K562 (cell line): Measurements from ENCODE around the gene NAPEPLD. TPM values are rescaled to one million over a fixed set of nuclear protein-coding genes. Genes with fewer than 3 reads are reported as not detected.

Source experiments
- ATAC-seq: fragments of 200-7000 bp; cut with Tn5 transposase; 3 replicates; pipeline ENCODE4 v1.9.1; 2020; ENCODE audit warnings: moderate library complexity
- BruUV-seq: library from RNA; stranded (reverse); fragments of 400-500 nt; replicated peaks from 2 replicates; lab custom pipeline; 2021; lab: Mats Ljungman, UMichigan
- CTCF ChIA-PET: fragments of 300-600 bp; formaldehyde crosslinking; extraction: SDS; loops from one replicate; lab custom pipeline; 2021; ENCODE audit warnings: low intra/inter-chr PET ratio; lab: Yijun Ruan, JAX
- POLR2A ChIA-PET: fragments of 300-600, 350-650 bp; sonication (Branson Sonifier 250); formaldehyde crosslinking; extraction: SDS; loops from one replicate; lab custom pipeline; 2021; ENCODE audit warnings: antibody characterized with exemption, inconsistent platforms; lab: Yijun Ruan, JAX
- DNase-seq, 4 experiments: peaks; one replicate each; pipeline versions ENCODE4 v3.0.0 to v3.0.0-alpha.2; 2011 to 2018; ENCODE audit warnings: low spot score in 3 of 4, mixed read lengths in 3 of 4; ENCODE audit errors: extremely low read depth in 1 of 4
- FAIRE-seq: peaks from 2 replicates; lab custom pipeline; 2011; peaks lifted over from hg19 to GRCh38; lab: Jason Lieb, UNC
- H2AFZ ChIP-seq: 2 replicates; pipeline ENCODE4 v1.6.0; 2011; ENCODE audit warnings: low read depth, low read length, control low read depth, inconsistent platforms
- H3K27ac ChIP-seq: fragments of 200-600 bp; 3 replicates; pipeline ENCODE4 v1.8.0; 2011; ENCODE audit warnings: low read depth, mild to moderate bottlenecking, control low read depth, inconsistent platforms, low read length, moderate library complexity, mixed read lengths; ENCODE audit errors: extremely low read depth
- H3K27me3 ChIP-seq, 2 experiments: fragments of 300-600 bp in 1 of 2; 2 replicates in 1 of 2; 3 replicates in 1 of 2; pipeline versions ENCODE4 v1.6.0 to v1.8.0; 2011; ENCODE audit warnings: inconsistent platforms in 2 of 2, low read length in 2 of 2, mild to moderate bottlenecking in 1 of 2, mixed read lengths in 1 of 2, moderate library complexity in 1 of 2; ENCODE audit not compliant: control insufficient read depth in 2 of 2, insufficient read depth in 2 of 2
- H3K36me3 ChIP-seq: fragments of 300-600 bp; 3 replicates; pipeline ENCODE4 v1.8.0; 2011; ENCODE audit warnings: mild to moderate bottlenecking, low read length, inconsistent platforms; ENCODE audit not compliant: control insufficient read depth, insufficient read depth
- H3K4me1 ChIP-seq, 2 experiments: fragments of 200-600 bp in 1 of 2; replicated peaks in 1 of 2; 2 replicates in 1 of 2; 3 replicates in 1 of 2; pipeline versions ENCODE4 v1.5.1 to v1.8.0; 2011; ENCODE audit warnings: inconsistent platforms in 2 of 2, low read length in 2 of 2, mild to moderate bottlenecking in 1 of 2, mixed read lengths in 1 of 2, moderate library complexity in 1 of 2; ENCODE audit not compliant: control insufficient read depth in 2 of 2, insufficient read depth in 2 of 2
- H3K4me2 ChIP-seq: 2 replicates; pipeline ENCODE4 v1.6.1; 2011; ENCODE audit warnings: low read length, control low read depth, inconsistent platforms, mixed read lengths; ENCODE audit not compliant: insufficient read depth
- H3K4me3 ChIP-seq: fragments of 200-600 bp; sonication (generic), shearing (Covaris generic); 2 replicates; pipeline ENCODE4 v1.5.1; 2016; ENCODE audit warnings: control low read depth, inconsistent platforms
- H3K79me2 ChIP-seq: fragments of 200-600 bp; 3 replicates; pipeline ENCODE4 v1.8.0; 2011; ENCODE audit warnings: low read length, inconsistent platforms; ENCODE audit not compliant: control insufficient read depth, insufficient read depth
- H3K9ac ChIP-seq, 2 experiments: 2 replicates each; pipeline versions ENCODE4 v1.6.0 to v1.6.1; 2011; ENCODE audit warnings: low read depth in 2 of 2, low read length in 2 of 2, control low read depth in 1 of 2, inconsistent platforms in 1 of 2, mild to moderate bottlenecking in 1 of 2, mixed read lengths in 1 of 2; ENCODE audit not compliant: insufficient read depth in 1 of 2
- H3K9me1 ChIP-seq: one replicate; pipeline ENCODE4 v1.6.0; 2011; ENCODE audit warnings: inconsistent platforms, mild to moderate bottlenecking, low read length, moderate library complexity; ENCODE audit not compliant: control insufficient read depth, insufficient read depth
- H3K9me3 ChIP-seq: replicated peaks from 2 replicates; pipeline ENCODE4 v1.5.1; 2011; ENCODE audit warnings: low read depth, low read length, inconsistent platforms; ENCODE audit not compliant: control insufficient read depth, insufficient read depth
- H4K20me1 ChIP-seq: replicated peaks from 2 replicates; pipeline ENCODE4 v1.6.1; 2011; ENCODE audit warnings: low read length, inconsistent platforms, mixed read lengths; ENCODE audit not compliant: control insufficient read depth, insufficient read depth
- BRD9 ChIP-seq: fragments of 450-650 bp; IDR thresholded peaks from 2 replicates; pipeline ENCODE4 v1.6.1; 2018; ENCODE audit warnings: low read depth; ENCODE audit not compliant: partially characterized antibody
- BRF2 ChIP-seq: IDR thresholded peaks from 3 replicates; pipeline ENCODE4 v1.6.1; 2011; ENCODE audit warnings: borderline replicate concordance, mild to moderate bottlenecking; ENCODE audit not compliant: insufficient read length, insufficient read depth
- HNRNPH1 ChIP-seq: fragments of 200-400 bp; formaldehyde crosslinking; optimal IDR thresholded peaks from 2 replicates; pipeline ENCODE3; 2017; ENCODE audit warnings: low read depth, mild to moderate bottlenecking, low read length, moderate library complexity
- KDM1A ChIP-seq, 2 experiments: fragments of 450-650 bp; IDR thresholded peaks; 2 replicates each; pipeline ENCODE4 v1.6.1; 2016; ENCODE audit warnings: mild to moderate bottlenecking in 2 of 2
- MCM7 ChIP-seq, 2 experiments: fragments of 450-650 bp; IDR thresholded peaks; 2 replicates each; pipeline ENCODE4 v1.6.1; 2016 to 2018
- PHF21A ChIP-seq: fragments of 450-650 bp; IDR thresholded peaks from 2 replicates; pipeline ENCODE4 v1.6.1; 2017; ENCODE audit warnings: low read depth, borderline replicate concordance
- PHF8 ChIP-seq: fragments of 200-600 bp; sonication (generic); IDR thresholded peaks from 2 replicates; pipeline ENCODE4 v1.6.1; 2012; ENCODE audit warnings: mixed run types, mild to moderate bottlenecking, inconsistent platforms, low read length, moderate library complexity, borderline replicate concordance
- SMARCB1 ChIP-seq: IDR thresholded peaks from 2 replicates; pipeline ENCODE4 v1.6.1; 2011; ENCODE audit warnings: improper control_type of control experiment, low read depth; ENCODE audit not compliant: insufficient read length
- YY1 ChIP-seq, 3 experiments: IDR thresholded peaks; 2 replicates each; pipeline ENCODE4 v1.6.1; 2011; ENCODE audit warnings: low read length in 2 of 3, mild to moderate bottlenecking in 2 of 3, moderate library complexity in 2 of 3, borderline replicate concordance in 1 of 3, control low read depth in 1 of 3, low read depth in 1 of 3; ENCODE audit not compliant: insufficient read depth in 3 of 3, insufficient replicate concordance in 2 of 3, control insufficient read depth in 1 of 3, insufficient read length in 1 of 3; ENCODE audit errors: extremely low read depth in 1 of 3
- WGBS: fragments of 100-300 bp; shearing (Covaris generic); methylation state at CpG from one replicate; pipeline ENCODE4 v1.1.6; 2016; ENCODE audit warnings: low coverage, mixed read lengths; ENCODE audit not compliant: insufficient coverage; ENCODE audit errors: missing lambda C conversion rate; 5-methylcytosine and 5-hydroxymethylcytosine counted together
- in situ Hi-C: fragments of 300-500 bp; cut with MboI; formaldehyde crosslinking; loops from 4 replicates; pipeline ENCODE4 v1.15.0; 2018; ENCODE audit warnings: inconsistent platforms, mixed read lengths
- intact Hi-C: fragments of 100-400 bp; cut with micrococcal nuclease; formaldehyde crosslinking; loops from 2 replicates; pipeline ENCODE4 v1.14.2; 2022
- polyA plus RNA-seq, 8 experiments: library from polyadenylated mRNA; depleted of rRNA in 4 of 8; stranded (reverse) in 5 of 8; unstranded in 3 of 8; fragments of >200 nt; fragmentation: Nextera tagmentation in 2 of 8; fragmentation: Illumina TruSeq in 1 of 8; extraction: Ambion mirVana in 2 of 8; extraction: Trizol in 1 of 8; gene quantifications; 2 replicates each; pipeline versions ENCODE4 v1.2.1 to v1.2.3, GENCODE V29; 2011 to 2014; ENCODE audit warnings: inconsistent platforms in 1 of 8, missing spikeins in 1 of 8
- total RNA-seq, 7 experiments: library from RNA; depleted of rRNA in 6 of 7; stranded (reverse); fragments of >200 nt in 6 of 7; fragmentation: Illumina TruSeq in 2 of 7; extraction: Trizol in 2 of 7; gene quantifications; 2 replicates each; pipeline versions ENCODE4 v1.2.1 to v1.2.3, GENCODE V29; 2011 to 2021; ENCODE audit warnings: low replicate concordance in 1 of 7
- TF ChIP-seq, protein P1 (sequence below): sonication (generic); formaldehyde crosslinking; IDR thresholded peaks from 2 replicates; pipeline ENCODE4 v1.4.0; 2020; ENCODE audit warnings: mild to moderate bottlenecking, missing genetic modification reagents

Gene NAPEPLD
- total and polyA plus RNA-seq, 9 of the 15 experiments (the other 6 are each of a cell fraction or from before 2014, with no cell fraction given) = 3.2 to 11.0 (median 7.5) TPM

- peak overlapping the region in 1 of 2 experiments; percentile 46; a peak in 2 of 4 replicates for H3K9ac ChIP-seq
- H3K9me3 ChIP-seq = no peaks in the 10 kb centered on the region
- BruUV-seq = no TSS peak
- no peak overlapping the region for H3K4me2 ChIP-seq
- H2AFZ ChIP-seq = 0 out of 2 replicates have a peak overlapping the region, but pooled peaks have one; percentile 64
- peaks cover 24% of the 10 kb centered on the region for H3K36me3 ChIP-seq
- in situ Hi-C loops (no loop called here), intact Hi-C loops (no loop called here)
- ATAC-seq = no peak
- H3K9me1 ChIP-seq = no peaks in the 10 kb centered on the region
- FAIRE-seq = no peak
- peaks cover 14 to 38% of the 10 kb centered on the region in 2 experiments for H3K4me1 ChIP-seq
- H3K27me3 ChIP-seq = no peaks in the 10 kb centered on the region
- WGBS = 100% methylated on average over 1 of the region's 1 CpG
- H4K20me1 ChIP-seq = 0 out of 2 replicates have a peak, but pooled peaks cover 4% of the 10 kb centered on the region
- DNase-seq = no peak
- TF ChIP-seq SMARCB1 = peak; percentile 5
- TF ChIP-seq MCM7 (IDR thresholded peaks at IDR 0.05) = no peak
- ChIA-PET POLR2A (interaction anchor here (0.7 to 2.5 kb wide), 8 partner anchors 10 to 850 kb away, joined by 3 to 17 read pairs (median 4); partner anchors contain the start of gene NAPEPLD), CTCF (no interaction called here)
- H3K4me3 ChIP-seq = no peak overlapping the region
- H3K79me2 ChIP-seq = no peaks in the 10 kb centered on the region
- peak overlapping the region; percentile 72; the same call in 2 of the 3 replicates for H3K27ac ChIP-seq
Observed at GRCh38 chr7:103120362-103120761, 28.5 kb downstream of the NAPEPLD start.

DNA sequence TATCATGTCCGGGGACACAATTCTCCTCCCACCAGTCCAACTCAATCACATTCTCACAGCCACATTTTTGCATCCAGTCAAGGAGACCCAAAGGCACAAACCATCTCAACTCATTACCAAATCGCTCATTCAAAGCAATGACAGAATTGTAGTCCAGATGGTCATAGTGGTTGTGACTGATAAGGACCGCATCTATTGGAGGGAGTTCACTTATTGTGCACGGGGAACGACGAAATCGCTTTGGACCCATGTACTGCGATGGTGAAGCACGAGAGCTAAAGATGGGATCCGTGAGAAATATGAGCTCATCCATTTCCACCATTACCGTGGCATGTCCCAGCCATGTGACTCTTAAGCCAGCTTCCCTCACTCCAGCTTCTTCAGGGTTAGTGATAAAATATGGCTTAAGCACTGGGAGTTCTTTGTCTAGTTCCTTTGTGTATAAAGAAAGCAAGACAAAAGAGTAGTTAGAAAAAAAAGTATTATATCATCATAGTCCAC is 29.1 kb downstream of the NAPEPLD start:
- H2AFZ ChIP-seq = peak overlapping the region; percentile 64
- ChIA-PET POLR2A (interaction anchor here (0.7 to 2.5 kb wide), 8 partner anchors 11 to 849 kb away, joined by 3 to 17 read pairs (median 4); partner anchors contain the start of gene NAPEPLD), CTCF (no interaction called here)
- no peaks in the 10 kb centered on the region for H3K27me3 ChIP-seq
- H3K9ac ChIP-seq = peak overlapping the region in 1 of 2 experiments; percentile 46; a peak in 2 of 4 replicates
- no peaks in the 10 kb centered on the region for H3K79me2 ChIP-seq
- no peaks in the 10 kb centered on the region for H3K9me1 ChIP-seq
- peak overlapping the region; percentile 70 for H3K4me2 ChIP-seq
- H3K4me1 ChIP-seq = peaks cover 14 to 38% of the 10 kb centered on the region in 2 experiments
- peak; percentile 89 to 96 (median 92) for DNase-seq
- no TSS peak for BruUV-seq
- peak overlapping the region; percentile 72 for H3K27ac ChIP-seq
- no peak overlapping the region for H3K4me3 ChIP-seq
- intact Hi-C loops (loop anchor here (1.0 kb wide), 1 partner anchor 26 kb away; no protein-coding TSS in a partner anchor), in situ Hi-C loops (no loop called here)
- ATAC-seq = peak; percentile 96
- H4K20me1 ChIP-seq = 0 out of 2 replicates have a peak, but pooled peaks cover 4% of the 10 kb centered on the region
- peaks cover 29% of the 10 kb centered on the region for H3K36me3 ChIP-seq
- 2% methylated on average over 11 of the region's 11 CpGs for WGBS
- no peaks in the 10 kb centered on the region for H3K9me3 ChIP-seq
- peak; percentile 99 for FAIRE-seq
- TF ChIP-seq PHF21A = peak; percentile 39; the same call in 1 of the 2 replicates
- TF ChIP-seq PHF8 = no peak
- TF ChIP-seq KDM1A (IDR thresholded peaks at IDR 0.05) = peak; percentile 100
- TF ChIP-seq YY1 (IDR thresholded peaks at IDR 0.05; ENCODE audit: borderline replicate concordance in 1 of 3, control insufficient read depth in 1 of 3, extremely low read depth in 1 of 3, insufficient read depth in 3 of 3, insufficient read length in 1 of 3, insufficient replicate concordance in 2 of 3, low read depth in 1 of 3, low read length in 2 of 3) = peak; percentile 8 to 89 (median 21)
- TF ChIP-seq BRF2 = no peak
- TF ChIP-seq, protein P1, sequence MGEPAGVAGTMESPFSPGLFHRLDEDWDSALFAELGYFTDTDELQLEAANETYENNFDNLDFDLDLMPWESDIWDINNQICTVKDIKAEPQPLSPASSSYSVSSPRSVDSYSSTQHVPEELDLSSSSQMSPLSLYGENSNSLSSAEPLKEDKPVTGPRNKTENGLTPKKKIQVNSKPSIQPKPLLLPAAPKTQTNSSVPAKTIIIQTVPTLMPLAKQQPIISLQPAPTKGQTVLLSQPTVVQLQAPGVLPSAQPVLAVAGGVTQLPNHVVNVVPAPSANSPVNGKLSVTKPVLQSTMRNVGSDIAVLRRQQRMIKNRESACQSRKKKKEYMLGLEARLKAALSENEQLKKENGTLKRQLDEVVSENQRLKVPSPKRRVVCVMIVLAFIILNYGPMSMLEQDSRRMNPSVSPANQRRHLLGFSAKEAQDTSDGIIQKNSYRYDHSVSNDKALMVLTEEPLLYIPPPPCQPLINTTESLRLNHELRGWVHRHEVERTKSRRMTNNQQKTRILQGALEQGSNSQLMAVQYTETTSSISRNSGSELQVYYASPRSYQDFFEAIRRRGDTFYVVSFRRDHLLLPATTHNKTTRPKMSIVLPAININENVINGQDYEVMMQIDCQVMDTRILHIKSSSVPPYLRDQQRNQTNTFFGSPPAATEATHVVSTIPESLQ (CRISPR knock-in tag) = peak; percentile 83; the same call in 1 of the 2 replicates
- no peak for TF ChIP-seq HNRNPH1
- TF ChIP-seq BRD9 = peak; percentile 70
